Measurements from ENCODE around the gene ERMP1. TPM values are rescaled to one million over a fixed set of nuclear protein-coding genes. Genes with fewer than 3 reads are reported as not detected.
"Not testable (repeated sequence)": the region's sequence is repeated elsewhere in the genome, so short reads cannot be mapped to it uniquely, and the experiment has no call there.

ERMP1 gene
- polyA plus RNA-seq, 3 donors = 56.1 to 62.1 (median 56.8) TPM

DNA sequence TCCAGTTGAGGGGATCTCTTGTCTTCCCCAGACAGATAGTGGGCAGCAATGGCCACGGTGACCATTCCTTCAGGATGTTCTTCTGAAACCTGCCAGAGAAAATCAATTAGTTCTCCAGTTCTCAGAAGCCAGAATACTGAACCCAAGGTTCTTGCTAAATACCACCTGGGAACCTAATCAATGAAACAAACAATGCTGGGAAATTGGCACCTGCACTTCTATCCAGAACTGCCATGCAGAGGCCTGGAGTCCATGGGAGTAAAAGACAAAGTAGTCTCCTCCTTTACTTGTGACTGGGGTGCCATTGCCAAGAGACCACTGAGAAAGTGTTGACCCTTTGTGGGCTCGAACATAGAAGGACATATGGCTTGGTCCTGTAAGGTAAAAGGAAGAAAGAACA, 45.7 kb downstream of the ERMP1 start:
- no peak for DNase-seq (ENCODE audit: low read depth in 3 of 3, low spot score in 2 of 3)

DNA sequence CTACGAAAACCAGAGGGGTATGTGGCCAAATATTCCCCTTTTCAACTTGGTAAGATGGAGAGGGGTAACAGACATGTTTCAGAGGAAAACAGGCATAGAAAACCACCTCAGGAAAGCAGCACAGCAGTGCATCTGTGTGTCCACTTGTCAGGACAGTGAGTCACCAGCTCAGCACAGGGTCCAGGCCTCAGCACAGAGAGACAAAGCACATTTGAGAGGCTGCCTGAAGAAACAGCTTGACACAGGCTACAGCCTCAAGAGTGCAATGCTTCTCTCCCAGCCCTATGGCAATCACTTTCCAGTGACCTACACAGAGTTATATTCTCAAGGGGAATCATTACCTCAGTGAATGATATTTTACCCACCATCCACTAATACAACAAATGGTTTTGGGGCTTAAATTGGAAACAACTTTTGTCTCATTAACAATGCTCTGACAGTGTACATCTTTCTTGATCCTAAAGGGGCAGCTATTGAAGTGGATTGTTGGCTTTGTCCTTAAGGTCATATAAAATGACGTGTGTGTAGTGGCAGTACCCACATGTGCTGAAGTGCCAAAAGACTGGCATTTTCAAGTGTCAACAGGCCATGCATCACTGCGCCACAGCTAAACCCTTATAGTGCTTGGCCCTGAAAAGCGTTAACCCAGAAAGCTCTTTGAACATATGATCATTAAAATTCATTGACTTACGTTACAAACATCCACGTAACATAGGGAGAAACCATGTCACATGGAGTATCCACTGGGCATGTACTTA, 46.4 kb downstream of the ERMP1 start:
- DNase-seq (ENCODE audit: low read depth in 3 of 3, low spot score in 2 of 3) = no peak

DNA sequence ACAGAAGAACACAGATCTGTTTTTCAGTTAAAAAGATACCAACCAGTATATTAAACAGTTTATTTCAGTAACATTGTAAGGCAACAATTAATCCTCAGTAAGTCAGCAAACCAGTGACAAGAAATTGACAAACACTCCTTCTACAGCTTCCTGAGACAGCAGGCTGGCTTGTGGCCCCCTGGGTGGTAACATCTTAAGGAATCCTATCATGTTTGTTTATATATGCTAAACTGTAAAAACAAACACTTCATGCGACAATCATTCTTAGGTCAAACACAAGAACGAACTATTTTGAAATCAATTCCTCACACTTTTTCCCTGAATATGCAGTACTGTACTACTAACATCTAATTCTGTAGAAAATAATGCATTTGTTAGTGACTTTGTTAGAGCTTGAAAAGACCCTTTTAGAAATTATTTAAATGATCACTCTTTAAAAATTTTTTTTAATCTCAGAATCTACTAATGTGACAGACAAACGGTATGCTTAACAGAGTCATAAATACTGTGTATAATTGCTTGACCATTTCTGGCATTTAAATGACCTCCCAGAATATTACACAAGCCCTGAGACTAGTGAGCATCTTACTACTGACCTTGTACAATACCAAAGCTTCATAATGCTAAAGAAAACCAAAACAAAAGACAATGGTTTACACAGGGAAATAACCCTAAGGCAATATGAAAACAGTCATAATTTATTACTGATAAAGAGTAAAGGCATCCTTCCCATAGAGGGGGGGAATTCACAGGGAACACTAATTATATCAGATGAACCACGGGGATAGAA, 48.2 kb downstream of the ERMP1 start:
- DNase-seq (ENCODE audit: low read depth in 3 of 3, low spot score in 2 of 3) = no peak

DNA sequence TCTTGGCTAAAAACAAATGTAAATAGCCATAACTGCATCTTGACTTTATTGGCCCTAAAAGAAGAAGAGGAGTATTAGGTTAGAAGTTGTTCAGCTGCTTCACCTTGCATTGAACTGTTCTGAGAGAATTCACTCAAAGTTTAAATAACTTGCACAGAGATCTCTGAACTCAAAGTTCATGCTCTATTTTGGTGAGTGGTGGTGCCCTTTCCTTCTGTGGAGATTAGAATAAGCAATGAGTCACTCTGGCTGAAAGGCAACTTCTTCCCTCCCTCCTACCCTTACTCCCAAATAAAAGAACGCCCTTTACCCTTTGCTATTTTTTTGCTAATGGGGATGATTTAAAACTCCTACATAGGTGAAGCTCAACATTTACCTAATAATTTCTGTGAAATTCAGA, 48.9 kb downstream of the ERMP1 start:
- no peak for DNase-seq (ENCODE audit: low read depth in 3 of 3, low spot score in 2 of 3)

DNA sequence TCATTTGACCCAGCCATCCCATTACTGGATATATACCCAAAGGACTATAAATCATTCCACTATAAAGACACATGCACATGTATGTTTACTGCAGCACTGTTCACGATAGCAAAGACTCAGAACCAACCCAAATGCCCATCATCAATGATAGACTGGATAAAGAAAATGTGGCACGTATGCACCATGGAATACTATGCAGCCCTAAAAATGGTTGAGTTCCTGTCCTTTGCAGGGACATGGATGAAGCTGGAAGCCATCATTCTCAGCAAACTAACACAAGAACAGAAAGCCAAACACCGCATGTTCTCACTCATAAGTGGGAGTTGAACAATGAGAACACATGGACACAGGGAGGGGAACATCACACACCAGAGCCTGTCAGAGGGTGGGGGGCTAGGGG, 49.5 kb downstream of the ERMP1 start:
- not testable (repeated sequence) for DNase-seq (ENCODE audit: low read depth in 3 of 3, low spot score in 2 of 3)

DNA sequence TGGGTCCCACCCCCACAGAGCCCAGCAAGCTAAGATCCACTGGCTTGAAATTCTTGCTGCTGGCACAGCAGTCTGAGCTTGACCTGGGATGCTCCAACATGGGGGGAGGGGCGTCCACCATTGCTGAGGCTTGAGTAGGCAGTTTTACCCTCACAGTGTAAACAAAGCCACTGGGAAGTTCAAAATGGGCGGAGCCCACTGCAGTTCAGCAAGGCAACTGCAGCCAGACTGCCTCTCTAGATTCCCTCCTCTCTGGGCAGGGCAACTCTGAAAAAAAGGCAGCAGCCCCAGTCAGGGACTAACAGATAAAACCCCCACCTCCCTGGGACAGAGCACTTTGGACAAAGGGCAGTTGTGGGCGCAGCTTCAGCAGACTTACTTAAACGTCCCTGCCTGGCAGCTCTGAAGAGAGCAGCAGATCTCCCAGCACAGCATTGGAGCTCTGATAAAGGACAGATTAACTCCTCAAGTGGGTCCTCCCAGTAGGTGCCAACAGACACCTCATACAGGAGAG, 53.2 kb downstream of the ERMP1 start:
- not testable (repeated sequence) for DNase-seq (ENCODE audit: low read depth in 3 of 3, low spot score in 2 of 3)

DNA sequence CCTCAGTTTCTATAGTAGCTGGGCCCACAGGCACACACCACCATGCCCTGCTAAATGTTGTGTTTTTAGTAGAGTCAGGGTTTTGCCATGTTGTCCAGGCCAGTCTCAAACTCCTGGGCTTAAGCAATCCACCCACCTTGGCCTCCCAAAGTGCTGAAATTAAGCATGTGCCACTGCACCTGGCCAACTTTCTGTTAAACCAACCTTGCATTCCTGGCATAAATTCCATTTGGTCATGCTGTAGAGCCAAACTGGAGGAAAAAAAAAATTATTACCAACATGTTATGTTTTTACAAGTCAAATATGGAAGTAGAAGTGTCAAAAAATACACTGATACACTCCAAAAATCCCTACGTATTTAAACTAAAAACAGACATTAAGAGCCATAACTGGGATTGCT, 54.1 kb downstream of the ERMP1 start:
- no peak for DNase-seq (ENCODE audit: low read depth in 3 of 3, low spot score in 2 of 3)

DNA sequence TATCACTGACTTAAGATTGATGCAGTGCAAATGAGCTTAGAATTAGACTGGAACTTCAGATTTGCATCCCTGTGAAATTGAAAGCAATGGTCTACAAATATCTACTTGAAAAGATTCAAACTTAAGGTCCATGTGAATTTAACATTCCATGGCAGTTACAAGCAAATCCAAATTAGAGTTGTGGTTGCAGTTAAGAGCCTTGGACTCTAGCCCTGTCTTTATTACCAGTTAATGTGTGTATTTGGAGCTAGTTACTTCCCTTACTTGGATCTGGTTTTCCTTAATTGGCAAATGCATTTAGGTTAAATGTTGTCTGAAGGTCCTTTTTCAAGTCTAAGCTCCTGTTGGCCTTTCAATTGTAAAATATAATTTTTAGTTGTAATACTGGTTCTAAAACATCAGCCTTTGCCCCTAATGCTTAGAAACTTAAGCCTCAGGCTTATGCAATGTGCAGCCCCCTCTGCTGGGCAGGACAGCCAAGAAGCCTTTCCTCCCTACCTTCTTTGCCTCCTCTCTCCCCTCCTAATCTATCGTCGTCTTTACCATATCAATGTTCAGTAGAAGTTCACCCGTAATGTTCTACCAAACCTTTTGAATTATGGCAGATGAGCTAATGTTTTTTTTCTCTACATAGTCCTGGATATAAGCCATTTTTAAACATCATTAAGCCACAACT, 59.5 kb downstream of the ERMP1 start:
- no peak for DNase-seq (ENCODE audit: low read depth in 3 of 3, low spot score in 2 of 3)

DNA sequence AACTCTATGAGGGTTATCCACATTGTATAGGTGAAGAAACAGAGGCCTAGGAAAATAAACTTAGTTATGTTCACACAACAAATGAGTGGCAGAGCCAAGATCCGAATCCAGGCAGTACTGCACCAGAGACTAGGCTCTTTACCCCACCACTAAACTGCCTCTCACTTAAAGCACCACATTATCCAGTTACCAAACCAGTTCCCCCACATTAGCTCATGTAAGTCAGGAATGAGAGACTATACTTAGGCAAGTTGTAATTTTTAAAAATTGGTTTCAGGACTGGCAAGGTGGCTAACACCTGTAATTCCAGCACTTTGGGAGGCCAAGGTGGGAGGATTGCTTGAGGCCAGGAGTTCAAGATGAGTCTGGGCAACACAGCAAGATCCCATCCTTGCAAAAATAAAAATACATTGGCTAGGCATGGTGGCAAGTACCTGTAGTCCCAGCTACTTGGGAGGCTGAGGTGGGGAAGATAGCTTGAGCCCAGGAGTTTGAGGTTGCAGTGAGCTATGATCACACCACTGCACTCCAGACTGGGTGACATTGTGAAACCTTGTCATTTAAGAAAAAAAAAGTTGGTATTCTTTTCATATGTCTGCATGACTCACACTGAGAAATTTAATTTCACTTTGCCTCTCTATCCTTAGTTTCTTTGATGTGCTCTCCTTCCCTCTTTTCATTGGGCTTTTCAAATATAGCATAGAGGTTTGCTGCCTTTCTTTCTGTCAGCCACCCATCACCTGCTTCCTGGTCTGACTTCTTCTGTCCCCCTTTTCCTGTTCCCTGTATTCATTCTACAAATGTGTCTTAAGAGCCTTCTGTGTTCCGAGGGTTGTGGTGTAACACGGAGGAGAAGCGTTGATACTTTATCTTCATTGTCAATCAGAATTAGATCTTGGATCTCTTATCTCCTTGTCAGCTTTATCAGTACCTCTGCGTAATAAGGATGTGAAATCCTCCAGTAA, 64.7 kb downstream of the ERMP1 start:
- no peak for DNase-seq (ENCODE audit: low read depth in 3 of 3, low spot score in 2 of 3)

DNA sequence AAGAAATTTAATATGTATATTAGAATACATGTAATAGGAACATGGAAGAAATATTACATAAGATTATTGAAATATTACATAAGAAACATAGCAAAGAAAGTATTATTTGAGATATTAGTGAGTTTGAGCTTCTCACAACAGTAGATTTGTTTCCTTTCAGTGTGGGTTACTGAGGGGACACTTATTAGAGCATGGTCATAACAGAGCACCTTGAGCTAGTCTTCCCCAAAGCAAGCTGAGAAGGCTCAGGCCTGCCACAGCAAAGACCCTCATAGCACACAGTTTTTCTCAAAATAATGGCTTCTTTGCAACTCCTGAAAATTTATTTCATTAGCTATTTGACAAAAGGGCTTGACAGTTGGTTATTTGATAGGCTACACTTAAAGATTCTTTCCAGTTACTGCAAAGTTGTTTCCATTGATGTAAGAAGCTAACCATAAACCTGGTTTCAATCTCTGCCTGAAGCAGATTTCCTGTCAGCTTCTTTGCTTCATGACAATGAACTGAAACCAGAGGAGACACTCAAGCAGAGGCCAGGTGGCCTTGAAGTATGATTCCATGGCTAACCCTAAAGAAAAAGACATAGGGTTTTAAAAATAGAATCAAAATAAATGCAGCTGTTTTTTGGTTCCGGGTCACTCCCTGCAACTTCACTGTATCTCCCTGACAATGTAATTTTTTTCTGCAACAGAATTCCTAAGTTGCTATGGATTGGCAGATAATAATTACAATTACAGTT, 68.6 kb downstream of the ERMP1 start:
- DNase-seq (ENCODE audit: low read depth in 3 of 3, low spot score in 2 of 3) = no peak

DNA sequence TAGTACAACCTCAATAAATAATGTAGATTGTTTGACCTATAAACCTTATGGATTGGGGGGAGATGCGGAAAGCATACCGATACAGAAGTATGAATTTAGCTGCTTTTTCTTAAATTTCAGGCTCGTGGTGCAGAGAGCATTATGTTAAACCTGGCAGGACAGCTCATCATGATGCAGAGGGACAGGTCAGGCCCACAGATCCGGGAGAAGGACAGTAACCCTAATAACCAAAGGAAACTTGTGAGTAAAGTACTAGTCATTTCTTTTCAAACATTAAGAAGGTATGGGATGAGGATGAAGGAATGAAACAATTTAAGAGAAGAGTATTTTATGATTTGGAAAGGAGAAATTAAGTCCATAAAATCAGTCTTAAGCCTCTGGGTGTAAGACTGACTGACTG, 70.5 kb downstream of the ERMP1 start:
- no peak for DNase-seq (ENCODE audit: low read depth in 3 of 3, low spot score in 2 of 3)

DNA sequence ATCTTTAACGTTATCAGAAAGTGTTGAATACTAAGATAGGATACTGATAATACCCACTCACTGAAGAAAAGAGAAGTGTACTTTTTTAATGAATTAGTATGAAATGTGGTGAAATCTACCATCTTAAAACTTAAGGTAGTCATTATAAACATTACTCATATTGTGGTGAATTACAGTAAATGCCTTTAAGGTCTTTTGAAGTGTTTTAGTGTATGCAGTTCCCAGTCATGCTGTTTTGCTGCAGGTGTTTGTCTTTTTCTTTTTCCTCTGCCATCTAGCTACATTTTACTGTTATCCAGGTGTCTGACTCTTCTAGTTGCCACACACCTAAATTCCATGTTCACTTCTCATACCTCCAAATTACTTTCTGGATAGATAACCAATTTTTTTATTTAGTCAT, 72.6 kb downstream of the ERMP1 start:
- DNase-seq (ENCODE audit: low read depth in 3 of 3, low spot score in 2 of 3) = no peak

DNA sequence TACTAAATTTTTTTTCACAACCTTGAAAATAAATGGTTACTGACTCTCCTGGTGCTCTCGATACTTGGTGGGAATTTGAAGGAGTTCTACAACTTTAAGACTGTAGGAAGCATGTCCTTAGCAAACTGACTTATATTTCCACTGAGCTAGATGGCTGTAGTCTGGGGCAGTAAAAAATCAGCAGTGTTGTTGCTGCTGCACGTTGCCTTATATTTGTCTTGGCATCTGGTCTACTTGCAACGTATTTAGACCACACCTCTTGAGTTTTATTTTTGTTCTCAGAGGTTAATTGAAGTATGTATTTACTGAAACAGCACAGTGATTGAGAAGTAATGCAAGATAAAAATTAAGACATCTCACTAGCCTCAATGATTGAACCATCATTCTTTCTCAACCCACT, 76.3 kb downstream of the ERMP1 start:
- DNase-seq (ENCODE audit: low read depth in 3 of 3, low spot score in 2 of 3) = no peak

DNA sequence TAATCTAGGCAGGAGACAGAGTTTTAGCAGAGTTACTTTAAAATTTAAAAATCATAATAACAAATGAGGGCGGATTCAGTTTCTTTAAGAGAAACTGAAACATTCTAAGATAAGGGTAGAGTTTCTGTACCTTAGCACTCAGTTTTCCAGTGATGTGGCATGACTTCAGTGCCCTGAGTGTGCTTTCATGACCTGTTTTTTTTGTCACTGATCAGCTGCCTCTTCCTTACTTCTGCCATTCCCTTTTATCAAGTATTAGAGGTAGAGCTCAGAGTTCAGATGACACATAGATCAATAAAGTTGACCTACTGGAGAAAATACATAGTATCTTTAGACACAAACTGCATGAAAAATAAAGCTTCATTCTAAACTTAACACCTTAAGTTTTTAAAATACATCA, 82.3 kb downstream of the ERMP1 start:
- DNase-seq (ENCODE audit: low read depth in 3 of 3, low spot score in 2 of 3) = no peak

DNA sequence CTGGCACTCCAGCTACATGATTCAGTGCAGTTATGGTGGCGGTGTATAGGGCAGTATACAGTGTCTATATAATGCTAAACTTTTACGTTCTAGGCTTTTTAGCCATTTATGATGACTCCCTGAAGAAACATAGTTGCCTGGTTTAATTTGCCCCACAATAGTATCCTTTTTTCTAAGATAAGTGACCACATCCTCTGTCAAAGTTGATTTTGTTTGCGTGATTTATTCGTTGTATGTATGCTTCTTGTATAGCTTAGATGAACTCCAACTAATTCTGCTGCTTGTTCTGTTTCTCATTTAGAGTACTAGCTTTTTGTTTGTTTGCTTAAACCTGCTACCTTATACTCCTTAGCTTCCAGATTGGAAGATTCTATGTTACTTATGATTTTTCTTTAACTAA, 83.6 kb downstream of the ERMP1 start:
- no peak for DNase-seq (ENCODE audit: low read depth in 3 of 3, low spot score in 2 of 3)

DNA sequence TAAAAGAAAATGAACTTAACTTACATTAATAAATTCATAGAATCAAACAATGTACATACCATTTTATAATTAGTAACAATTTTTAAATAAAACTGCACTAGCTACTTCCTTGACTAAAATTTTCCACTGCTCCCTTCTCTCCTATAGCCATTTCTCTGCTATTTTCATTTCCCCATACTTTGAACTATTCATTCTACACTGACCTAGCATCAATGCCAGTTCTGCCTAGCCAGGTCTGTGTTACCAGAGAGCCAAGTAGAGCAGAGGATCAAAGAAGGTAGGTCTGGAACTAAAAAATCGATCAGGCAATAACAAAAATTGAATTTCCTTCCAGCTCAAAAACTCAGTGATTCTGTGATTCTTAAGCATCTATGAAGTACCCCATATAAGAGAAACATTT, 84.5 kb downstream of the ERMP1 start:
- no peak for DNase-seq (ENCODE audit: low read depth in 3 of 3, low spot score in 2 of 3)

DNA sequence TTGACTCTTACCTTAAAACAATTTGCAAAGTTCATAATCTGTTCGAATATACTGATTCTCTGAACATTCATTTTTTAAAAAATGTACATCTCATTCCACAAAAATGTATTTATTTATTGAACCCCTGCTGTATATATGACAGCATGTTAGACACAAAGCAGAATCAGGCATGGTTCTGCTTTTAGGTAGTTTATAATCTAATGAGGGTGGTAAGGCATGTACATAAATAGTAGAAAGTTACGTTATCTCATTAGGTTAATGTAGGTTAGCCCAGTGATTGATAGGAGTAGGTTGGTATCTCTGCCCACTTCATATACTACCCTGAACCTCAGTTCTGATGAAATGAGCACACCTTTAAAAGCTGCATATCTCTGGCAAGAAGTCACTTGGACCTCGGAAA, 89.8 kb downstream of the ERMP1 start:
- DNase-seq (ENCODE audit: low read depth in 3 of 3, low spot score in 2 of 3) = no peak

DNA sequence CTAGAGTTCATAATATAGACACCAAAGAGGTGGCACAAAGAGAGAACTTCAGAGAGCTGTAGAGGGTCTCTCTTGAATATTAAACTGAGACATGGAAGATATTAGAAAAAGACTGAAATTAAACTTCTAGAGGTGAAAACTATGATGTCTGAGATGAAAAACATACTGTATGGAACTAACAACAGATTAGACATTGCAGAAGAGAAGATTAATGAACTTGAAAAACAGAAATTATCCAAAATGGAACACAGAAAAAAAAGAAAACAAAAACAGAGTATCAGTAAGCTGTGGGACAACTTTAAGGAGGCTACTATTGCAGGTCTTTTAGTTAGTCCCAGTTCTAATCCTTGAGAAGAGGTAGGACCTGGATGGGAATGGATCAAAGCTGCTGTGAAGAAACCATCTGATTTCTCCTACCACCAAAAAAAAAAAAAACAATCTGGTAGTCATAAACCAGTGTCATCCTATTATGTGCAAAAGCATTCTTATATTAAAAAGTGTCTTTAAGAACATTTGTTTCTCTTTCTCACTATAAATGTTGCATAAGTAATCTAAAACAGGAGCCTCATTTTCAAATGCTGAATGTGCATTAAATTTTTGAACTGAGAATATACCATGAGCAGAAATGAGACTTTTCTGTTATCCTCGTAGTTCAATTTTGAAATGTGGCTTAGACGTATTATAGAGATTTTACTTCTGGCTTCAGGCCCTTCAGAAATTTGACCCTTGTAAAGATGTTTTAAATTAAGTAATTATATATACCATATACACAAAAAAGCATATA, 96.2 kb downstream of the ERMP1 start:
- DNase-seq (ENCODE audit: low read depth in 3 of 3, low spot score in 2 of 3) = no peak

DNA sequence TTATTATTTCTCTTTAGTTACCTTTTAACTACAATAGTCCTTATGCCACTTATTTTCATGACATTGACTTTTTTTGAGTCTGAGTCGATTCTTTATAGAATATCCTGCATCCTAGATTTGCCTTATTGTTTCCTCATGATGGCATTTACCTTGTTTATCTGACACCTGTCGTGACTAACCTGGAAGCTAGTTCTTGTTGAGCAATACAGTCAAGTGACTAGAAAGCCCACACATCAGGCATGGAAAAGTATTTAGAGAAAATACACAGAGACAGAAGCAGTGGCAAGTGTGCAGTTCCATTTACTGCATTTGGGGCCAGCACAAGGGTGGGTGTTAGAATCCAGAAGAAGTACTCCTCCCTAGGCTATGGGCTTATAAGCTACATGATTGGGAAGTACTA, 97.8 kb downstream of the ERMP1 start:
- DNase-seq (ENCODE audit: low read depth in 3 of 3, low spot score in 2 of 3) = no peak
